ENCODE data around the gene CCDC24. TPM values are rescaled to one million over a fixed set of nuclear protein-coding genes. Genes with fewer than 3 reads are reported as not detected.

Gene CCDC24
- total RNA-seq, 1 donor from 2014 or later = 4.9 TPM

DNA sequence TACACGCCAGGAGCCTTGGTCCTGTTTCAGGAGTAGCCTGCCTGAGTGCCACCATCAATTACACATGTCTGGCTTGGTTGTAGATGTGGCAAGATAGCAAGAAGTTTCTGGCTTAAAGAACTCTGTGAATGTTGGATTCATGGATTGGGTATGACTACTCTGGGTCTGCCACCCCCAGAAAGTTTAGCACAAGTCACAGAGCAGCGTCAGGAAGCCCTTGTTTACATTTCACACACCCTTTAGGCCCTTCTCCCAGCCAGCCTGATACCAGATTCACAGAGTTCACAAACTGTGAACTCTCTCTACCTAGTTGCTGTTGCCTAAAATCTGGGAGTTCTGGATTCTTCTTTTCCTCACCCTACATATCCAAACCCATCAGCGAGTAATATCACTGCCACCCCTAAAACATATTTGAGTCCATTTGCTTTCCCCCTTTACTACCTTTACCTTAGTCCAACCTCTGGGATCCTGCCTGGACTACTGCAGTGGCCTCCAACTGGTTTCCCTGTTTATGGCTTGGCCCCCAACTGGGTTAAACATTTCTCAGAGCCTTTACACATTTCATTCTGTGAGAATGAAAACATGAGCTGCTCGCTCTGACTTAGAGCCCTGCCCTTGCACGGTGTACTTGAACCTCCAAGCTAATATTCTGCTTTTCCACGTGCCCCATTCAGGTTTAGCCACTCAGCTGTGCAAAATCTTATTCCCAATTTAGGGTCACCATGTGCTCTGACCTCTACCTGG is 4.1 kb upstream of the CCDC24 start:
- DNase-seq (ENCODE audit: low read depth, low spot score) = no peak
- peak overlapping the region; percentile 49 for H3K4me3 Mint-ChIP-seq
- TF ChIP-seq, protein P1, sequence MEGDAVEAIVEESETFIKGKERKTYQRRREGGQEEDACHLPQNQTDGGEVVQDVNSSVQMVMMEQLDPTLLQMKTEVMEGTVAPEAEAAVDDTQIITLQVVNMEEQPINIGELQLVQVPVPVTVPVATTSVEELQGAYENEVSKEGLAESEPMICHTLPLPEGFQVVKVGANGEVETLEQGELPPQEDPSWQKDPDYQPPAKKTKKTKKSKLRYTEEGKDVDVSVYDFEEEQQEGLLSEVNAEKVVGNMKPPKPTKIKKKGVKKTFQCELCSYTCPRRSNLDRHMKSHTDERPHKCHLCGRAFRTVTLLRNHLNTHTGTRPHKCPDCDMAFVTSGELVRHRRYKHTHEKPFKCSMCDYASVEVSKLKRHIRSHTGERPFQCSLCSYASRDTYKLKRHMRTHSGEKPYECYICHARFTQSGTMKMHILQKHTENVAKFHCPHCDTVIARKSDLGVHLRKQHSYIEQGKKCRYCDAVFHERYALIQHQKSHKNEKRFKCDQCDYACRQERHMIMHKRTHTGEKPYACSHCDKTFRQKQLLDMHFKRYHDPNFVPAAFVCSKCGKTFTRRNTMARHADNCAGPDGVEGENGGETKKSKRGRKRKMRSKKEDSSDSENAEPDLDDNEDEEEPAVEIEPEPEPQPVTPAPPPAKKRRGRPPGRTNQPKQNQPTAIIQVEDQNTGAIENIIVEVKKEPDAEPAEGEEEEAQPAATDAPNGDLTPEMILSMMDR (conservative IDR thresholded peaks at IDR 0.05) = no peak
- H3K4me1 Mint-ChIP-seq = peaks cover 16% of the 10 kb centered on the region
- H3K36me3 Mint-ChIP-seq (ENCODE audit: low read depth) = peaks cover 4% of the 10 kb centered on the region
- no peaks in the 10 kb centered on the region for H3K9me3 Mint-ChIP-seq
- no peak overlapping the region for H3K27ac Mint-ChIP-seq (ENCODE audit: unreplicated experiment)
- H3K27me3 Mint-ChIP-seq (ENCODE audit: low read depth) = no peaks in the 10 kb centered on the region

DNA sequence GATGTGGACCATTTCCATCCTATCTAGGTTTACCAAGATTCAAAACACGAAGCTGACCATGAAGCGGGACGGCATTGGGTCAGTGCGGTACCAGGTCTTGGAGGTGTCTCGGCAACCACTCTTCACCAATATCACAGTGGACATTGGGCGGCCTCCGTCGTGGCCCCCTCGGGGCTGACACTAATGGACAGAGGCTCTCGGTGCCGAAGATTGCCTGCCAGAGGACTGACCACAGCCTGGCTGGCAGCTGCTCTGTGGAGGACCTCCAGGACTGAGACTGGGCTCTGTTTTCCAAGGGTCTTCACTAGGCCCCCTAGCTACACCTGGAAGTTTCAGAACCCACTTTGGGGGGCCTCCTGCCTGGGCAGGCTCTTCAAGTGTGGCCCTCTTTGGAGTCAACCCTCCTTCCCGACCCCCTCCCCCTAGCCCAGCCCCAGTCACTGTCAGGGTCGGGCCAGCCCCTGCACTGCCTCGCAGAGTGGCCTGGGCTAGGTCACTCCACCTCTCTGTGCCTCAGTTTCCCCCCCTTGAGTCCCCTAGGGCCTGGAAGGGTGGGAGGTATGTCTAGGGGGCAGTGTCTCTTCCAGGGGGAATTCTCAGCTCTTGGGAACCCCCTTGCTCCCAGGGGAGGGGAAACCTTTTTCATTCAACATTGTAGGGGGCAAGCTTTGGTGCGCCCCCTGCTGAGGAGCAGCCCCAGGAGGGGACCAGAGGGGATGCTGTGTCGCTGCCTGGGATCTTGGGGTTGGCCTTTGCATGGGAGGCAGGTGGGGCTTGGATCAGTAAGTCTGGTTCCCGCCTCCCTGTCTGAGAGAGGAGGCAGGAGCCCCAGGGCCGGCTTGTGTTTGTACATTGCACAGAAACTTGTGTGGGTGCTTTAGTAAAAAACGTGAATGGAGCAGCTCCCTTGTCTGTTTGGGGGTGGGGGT is 864 bp upstream of the CCDC24 start:
- H3K27ac Mint-ChIP-seq (ENCODE audit: unreplicated experiment) = no peak overlapping the region
- peak overlapping the region; percentile 90 for H3K4me3 Mint-ChIP-seq
- H3K4me1 Mint-ChIP-seq = peaks cover 15% of the 10 kb centered on the region
- H3K36me3 Mint-ChIP-seq (ENCODE audit: low read depth) = no peaks in the 10 kb centered on the region
- no peaks in the 10 kb centered on the region for H3K9me3 Mint-ChIP-seq
- no peak for DNase-seq (ENCODE audit: low read depth, low spot score)
- peaks cover 4% of the 10 kb centered on the region for H3K27me3 Mint-ChIP-seq (ENCODE audit: low read depth)
- TF ChIP-seq, protein P1 (conservative IDR thresholded peaks at IDR 0.05) = no peak

- peaks cover 17% of the 10 kb centered on the region for H3K4me1 Mint-ChIP-seq
- H3K9me3 Mint-ChIP-seq = no peaks in the 10 kb centered on the region
- peaks cover 4% of the 10 kb centered on the region for H3K27me3 Mint-ChIP-seq (ENCODE audit: low read depth)
- H3K36me3 Mint-ChIP-seq (ENCODE audit: low read depth) = no peaks in the 10 kb centered on the region
- peak overlapping the region; percentile 90 for H3K4me3 Mint-ChIP-seq
- no peak overlapping the region for H3K27ac Mint-ChIP-seq (ENCODE audit: unreplicated experiment)
- no peak for DNase-seq (ENCODE audit: low read depth, low spot score)
- TF ChIP-seq, protein P1 (conservative IDR thresholded peaks at IDR 0.05) = no peak
Measured at GRCh38 chr1:43991200-43991475, 261 bp upstream of the CCDC24 start.

DNA sequence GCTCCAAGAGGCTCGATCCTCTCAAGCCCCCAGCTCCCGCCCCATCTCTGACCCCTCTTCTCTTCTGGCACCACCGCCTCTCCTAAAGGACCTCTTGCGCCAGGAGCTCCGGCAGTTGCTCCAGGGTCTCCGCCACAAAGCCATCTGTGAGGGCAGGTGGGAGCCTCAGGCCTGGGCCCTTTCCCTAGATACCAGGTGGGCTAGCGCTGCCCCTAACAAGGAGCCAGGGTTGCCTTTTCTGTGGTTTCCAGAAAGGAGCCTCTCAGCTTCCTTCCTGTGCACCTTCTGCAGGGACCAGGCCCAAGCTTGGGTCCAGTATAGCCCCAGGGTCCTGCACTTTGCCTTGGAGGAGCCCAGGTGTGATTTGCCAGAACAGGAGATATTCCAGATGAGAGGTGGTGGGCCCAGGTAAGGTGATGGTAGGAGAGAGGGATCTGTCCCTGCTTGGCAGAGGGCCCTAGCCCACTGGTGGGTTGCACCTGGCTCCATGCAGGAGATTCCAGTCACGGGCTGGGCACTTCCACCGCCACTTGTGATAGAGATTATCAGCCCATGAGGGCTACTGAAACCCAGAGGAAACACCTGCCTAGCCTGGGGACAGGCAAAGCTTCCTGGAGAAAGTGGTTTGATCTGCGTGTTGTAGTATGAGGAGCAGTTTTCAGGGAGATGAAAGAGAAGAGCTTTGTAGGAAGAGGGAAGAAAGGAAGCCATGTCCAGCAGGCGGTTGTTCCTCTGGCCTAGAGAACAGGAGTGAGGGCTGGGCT is 1.0 kb downstream of the CCDC24 start:
- TF ChIP-seq, protein P1 (conservative IDR thresholded peaks at IDR 0.05) = no peak
- H3K27me3 Mint-ChIP-seq (ENCODE audit: low read depth) = peaks cover 4% of the 10 kb centered on the region
- peak overlapping the region; percentile 89 for H3K4me3 Mint-ChIP-seq
- peak overlapping the region; percentile 83 for H3K27ac Mint-ChIP-seq (ENCODE audit: unreplicated experiment)
- H3K4me1 Mint-ChIP-seq = peaks cover 23% of the 10 kb centered on the region
- H3K9me3 Mint-ChIP-seq = no peaks in the 10 kb centered on the region
- H3K36me3 Mint-ChIP-seq (ENCODE audit: low read depth) = no peaks in the 10 kb centered on the region
- no peak for DNase-seq (ENCODE audit: low read depth, low spot score)

GRCh38 chr1:43993206-43993914 is 2.0 kb downstream of the CCDC24 start:
- Mint-ChIP-seq H3K27ac (ENCODE audit: unreplicated experiment) (no peak overlapping the region), H3K36me3 (ENCODE audit: low read depth) (no peaks in the 10 kb centered on the region), H3K27me3 (ENCODE audit: low read depth) (peaks cover 4% of the 10 kb centered on the region), H3K9me3 (no peaks in the 10 kb centered on the region), H3K4me3 (peak overlapping the region; percentile 64), H3K4me1 (peaks cover 23% of the 10 kb centered on the region)
- no peak for DNase-seq (ENCODE audit: low read depth, low spot score)
- TF ChIP-seq, protein P1 (conservative IDR thresholded peaks at IDR 0.05) = no peak
